Keratinocyte (primary cell): ENCODE results near the gene GABPB2.

Experiments
- CTCF ChIP-seq, 3 experiments: IDR thresholded peaks in 1 of 3; conservative IDR thresholded peaks in 1 of 3; optimal IDR thresholded peaks in 1 of 3; 2 replicates in 2 of 3; 3 replicates in 1 of 3; pipeline versions ENCODE3 to v1.5.1; 2011; ENCODE audit warnings: low read length in 3 of 3, mild to moderate bottlenecking in 3 of 3, moderate library complexity in 2 of 3, control low read depth in 1 of 3, inconsistent platforms in 1 of 3; ENCODE audit not compliant: insufficient read depth in 2 of 3; ENCODE audit errors: extremely low read depth in 1 of 3
- EZH2 ChIP-seq: IDR thresholded peaks from one replicate; pipeline ENCODE4 v1.6.1; 2012; ENCODE audit warnings: inconsistent platforms, mild to moderate bottlenecking, low read length, moderate library complexity

GRCh38 chr1:151156515-151156819 is 85.9 kb downstream of the GABPB2 start, which contains the start of gene TNFAIP8L2:
- TF ChIP-seq EZH2 (no peak), CTCF (optimal IDR thresholded peaks at IDR 0.05 in 1 of 3, IDR thresholded peaks at IDR 0.05 in 1 of 3, conservative IDR thresholded peaks at IDR 0.05 in 1 of 3; ENCODE audit: extremely low read depth in 1 of 3, insufficient read depth in 2 of 3, low read length in 3 of 3) (no peak)
